Neutrophil (primary cell): ENCODE data around the gene CAPRIN1.

Experiments
- H3K27ac ChIP-seq: fragments of 200-600 bp; sonication (generic); 2 replicates; pipeline ENCODE4 v1.5.1; 2016; ENCODE audit warnings: mild to moderate bottlenecking, moderate library complexity
- H3K27me3 ChIP-seq: fragments of 200-600 bp; sonication (generic); 2 replicates; pipeline ENCODE4 v1.6.0; 2016; ENCODE audit warnings: mild to moderate bottlenecking
- H3K36me3 ChIP-seq: fragments of 200-600 bp; sonication (generic); 2 replicates; pipeline ENCODE4 v1.5.1; 2017
- H3K4me1 ChIP-seq, 2 experiments: fragments of 200-600 bp in 1 of 2; sonication (generic) in 1 of 2; 1 replicate in 1 of 2; 2 replicates in 1 of 2; pipeline versions ENCODE4 v1.5.1 to v1.6.1; 2013 to 2016; ENCODE audit warnings: low read depth in 1 of 2, low read length in 1 of 2, mild to moderate bottlenecking in 1 of 2, moderate library complexity in 1 of 2; ENCODE audit not compliant: control insufficient read depth in 1 of 2, insufficient read depth in 1 of 2
- H3K4me3 ChIP-seq, 2 experiments: fragments of 200-600 bp in 1 of 2; sonication (generic) in 1 of 2; 1 replicate in 1 of 2; 2 replicates in 1 of 2; pipeline ENCODE4 v1.5.1; 2013 to 2016; ENCODE audit warnings: low read depth in 1 of 2, low read length in 1 of 2, mild to moderate bottlenecking in 1 of 2, moderate library complexity in 1 of 2
- H3K9me3 ChIP-seq: fragments of 200-600 bp; sonication (generic); 2 replicates; pipeline ENCODE4 v1.5.1; 2016
- CTCF ChIP-seq: fragments of 200-600 bp; sonication (generic); IDR thresholded peaks from 2 replicates; pipeline ENCODE4 v1.5.1; 2016; ENCODE audit warnings: antibody characterized with exemption

CAPRIN1 gene

GRCh38 chr11:34105079-34105956 lies 53.8 kb downstream of the CAPRIN1 start, which contains the start of gene NAT10:
TSS of gene NAT10 (plus strand) at chr11:34105629. CDS start at chr11:34108226, 2,597 bp downstream.
- Histone ChIP-seq H3K36me3 (peaks cover 14% of the 10 kb centered on the region), H3K27me3 (no peaks in the 10 kb centered on the region), H3K27ac (peak within 1 kb of the TSS; percentile 88), H3K9me3 (no peaks in the 10 kb centered on the region), H3K4me3 (peak within 1 kb of the TSS; percentile 87 to 88), H3K4me1 (peaks cover 13 to 23% of the 10 kb centered on the region in 2 experiments)
- TF ChIP-seq CTCF: peak; percentile 48

- no peaks in the 10 kb centered on the region for H3K27me3 ChIP-seq
- peak overlapping the region; percentile 87 to 88 for H3K4me3 ChIP-seq
- H3K4me1 ChIP-seq: peaks cover 13 to 23% of the 10 kb centered on the region in 2 experiments
- H3K9me3 ChIP-seq: no peaks in the 10 kb centered on the region
- peaks cover 7% of the 10 kb centered on the region for H3K36me3 ChIP-seq
- TF ChIP-seq CTCF: no peak
- peak overlapping the region; percentile 88 for H3K27ac ChIP-seq
Observed at GRCh38 chr11:34105957-34106504, 54.5 kb downstream of the CAPRIN1 start.

GRCh38 chr11:34111722-34112270 lies 60.3 kb downstream of the CAPRIN1 start:
- Histone ChIP-seq H3K9me3 (no peaks in the 10 kb centered on the region), H3K36me3 (peaks cover 45% of the 10 kb centered on the region), H3K27ac (no peak overlapping the region), H3K4me1 (no peaks in the 10 kb centered on the region), H3K4me3 (no peak overlapping the region), H3K27me3 (no peaks in the 10 kb centered on the region)
- TF ChIP-seq CTCF: no peak

GRCh38 chr11:34114014-34114413 lies 62.5 kb downstream of the CAPRIN1 start:
- Histone ChIP-seq H3K36me3 (peaks cover 59% of the 10 kb centered on the region), H3K27ac (no peak overlapping the region), H3K4me1 (no peaks in the 10 kb centered on the region), H3K4me3 (no peak overlapping the region), H3K27me3 (no peaks in the 10 kb centered on the region), H3K9me3 (no peaks in the 10 kb centered on the region)
- no peak for TF ChIP-seq CTCF

GRCh38 chr11:34114471-34114870 lies 62.9 kb downstream of the CAPRIN1 start:
- no peaks in the 10 kb centered on the region for H3K27me3 ChIP-seq
- H3K27ac ChIP-seq: no peak overlapping the region
- H3K4me3 ChIP-seq: no peak overlapping the region
- H3K4me1 ChIP-seq: no peaks in the 10 kb centered on the region
- H3K36me3 ChIP-seq: peaks cover 64% of the 10 kb centered on the region
- no peaks in the 10 kb centered on the region for H3K9me3 ChIP-seq
- no peak for TF ChIP-seq CTCF
